GM23248 (cell line): ENCODE results near the gene CDNF. TPM values are rescaled to one million over a fixed set of nuclear protein-coding genes. Genes with fewer than 3 reads are reported as not detected.

Experiments used
- DNase-seq: peaks from one replicate; pipeline ENCODE4 v3.0.0-alpha.2; 2015
- H2AFZ ChIP-seq: fragments of 200-600 bp; sonication (generic); 2 replicates; pipeline ENCODE4 v1.6.1; 2016; ENCODE audit warnings: antibody characterized with exemption
- H3F3A ChIP-seq: fragments of 200-600 bp; sonication (generic); 2 replicates; pipeline ENCODE4 v1.6.1; 2016; ENCODE audit warnings: mild to moderate bottlenecking, antibody characterized with exemption, mixed run types; ENCODE audit not compliant: insufficient read depth
- H3K27ac ChIP-seq: fragments of 200-600 bp; sonication (generic); 2 replicates; pipeline ENCODE4 v1.5.1; 2016; ENCODE audit warnings: mild to moderate bottlenecking
- H3K27me3 ChIP-seq: fragments of 200-600 bp; sonication (generic); replicated peaks from 2 replicates; pipeline ENCODE4 v1.6.1; 2016; ENCODE audit warnings: mild to moderate bottlenecking; ENCODE audit not compliant: insufficient read depth
- H3K36me3 ChIP-seq: fragments of 200-600 bp; sonication (generic); 2 replicates; pipeline ENCODE4 v1.6.1; 2016; ENCODE audit warnings: low read depth, mild to moderate bottlenecking
- H3K4me1 ChIP-seq: fragments of 200-600 bp; sonication (generic); 2 replicates; pipeline ENCODE4 v1.6.1; 2016; ENCODE audit warnings: mild to moderate bottlenecking; ENCODE audit not compliant: insufficient read depth
- H3K4me2 ChIP-seq: fragments of 200-600 bp; sonication (generic); one replicate; pipeline ENCODE4 v1.6.1; 2016; ENCODE audit warnings: mild to moderate bottlenecking; ENCODE audit not compliant: unreplicated experiment
- H3K4me3 ChIP-seq: fragments of 200-600 bp; sonication (generic); 2 replicates; pipeline ENCODE4 v1.5.1; 2016; ENCODE audit warnings: mild to moderate bottlenecking
- H3K79me2 ChIP-seq: fragments of 200-600 bp; sonication (generic); 2 replicates; pipeline ENCODE4 v1.6.1; 2016; ENCODE audit warnings: mild to moderate bottlenecking; ENCODE audit not compliant: insufficient read depth
- H3K9ac ChIP-seq: fragments of 200-600 bp; sonication (generic); 2 replicates; pipeline ENCODE4 v1.6.1; 2016; ENCODE audit warnings: mild to moderate bottlenecking
- H3K9me2 ChIP-seq: fragments of 200-600 bp; sonication (generic); 2 replicates; pipeline ENCODE4 v1.6.1; 2016; ENCODE audit warnings: mixed run types, mild to moderate bottlenecking, moderate library complexity; ENCODE audit not compliant: insufficient read depth
- H3K9me3 ChIP-seq: fragments of 200-600 bp; sonication (generic); one replicate; pipeline ENCODE4 v1.6.1; 2017; ENCODE audit warnings: low read depth
- H4K20me1 ChIP-seq: fragments of 200-600 bp; sonication (generic); 2 replicates; pipeline ENCODE4 v1.6.0; 2016; ENCODE audit not compliant: insufficient read depth
- EZH2 ChIP-seq: fragments of 200-600 bp; sonication (generic); IDR thresholded peaks from 2 replicates; pipeline ENCODE4 v1.6.1; 2018; ENCODE audit warnings: antibody characterized with exemption, mild to moderate bottlenecking; ENCODE audit not compliant: insufficient read depth, poor library complexity, severe bottlenecking
- EZH2phosphoT487 ChIP-seq: fragments of 200-600 bp; sonication (generic); IDR thresholded peaks from 2 replicates; pipeline ENCODE4 v1.6.1; 2018; ENCODE audit warnings: antibody characterized with exemption, moderate library complexity, mild to moderate bottlenecking, low read depth; ENCODE audit not compliant: insufficient read depth
- WGBS, 2 experiments: methylation state at CpG; one replicate each; pipeline ENCODE4 v1.1.6; 2015 to 2017; ENCODE audit warnings: low lambda C conversion rate in 2 of 2, low coverage in 1 of 2; ENCODE audit errors: missing lambda C conversion rate in 2 of 2; 5-methylcytosine and 5-hydroxymethylcytosine counted together
- in situ Hi-C: fragments of 300-500 bp; cut with MboI; formaldehyde crosslinking; loops from 2 replicates; pipeline ENCODE4 v1.15.0; 2020
- polyA plus RNA-seq: library from polyadenylated mRNA; unstranded; fragments of >200 nt; fragmentation: Nextera tagmentation; extraction: Ambion mirVana; gene quantifications from 2 replicates; pipeline ENCODE4 v1.2.1, GENCODE V29; 2016
- total RNA-seq: library from RNA; depleted of rRNA; stranded (reverse); fragments of >200 nt; shearing (Covaris generic); gene quantifications from 2 replicates; pipeline ENCODE4 v1.2.3, GENCODE V29; 2014

Gene CDNF
- total and polyA plus RNA-seq, 2 experiments from 2014 or later: 0.32 to 1.3 TPM

DNA sequence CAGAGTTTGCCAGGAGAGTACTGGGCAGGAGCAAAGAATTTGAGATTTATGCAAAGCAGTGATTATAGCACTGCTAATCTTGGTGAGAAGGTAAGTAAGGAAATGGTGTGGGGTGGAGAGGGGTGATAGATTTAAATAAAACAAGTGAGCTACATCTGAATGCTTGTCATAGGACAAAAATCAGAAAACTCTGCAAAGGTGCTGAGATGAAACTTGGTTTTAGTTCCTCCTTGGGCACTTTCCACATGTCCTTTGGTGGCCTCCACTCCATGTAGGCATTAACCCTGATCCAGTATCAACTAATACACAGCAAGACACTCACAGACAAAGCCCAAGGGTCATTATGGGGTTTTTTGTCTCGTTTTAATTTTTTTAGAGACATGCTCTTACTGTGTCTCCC, 37.4 kb downstream of the CDNF start:
- no peak overlapping the region for H2AFZ ChIP-seq
- H3K9me3 ChIP-seq: no peaks in the 10 kb centered on the region
- peaks cover 32% of the 10 kb centered on the region for H3K27me3 ChIP-seq
- no peak overlapping the region for H3K4me2 ChIP-seq
- H3K27ac ChIP-seq: no peak overlapping the region
- no peaks in the 10 kb centered on the region for H3K9me2 ChIP-seq
- in situ Hi-C loops: no loop called here
- H3K4me3 ChIP-seq: no peak overlapping the region
- H3K9ac ChIP-seq: no peak overlapping the region
- no peak for DNase-seq
- H3K36me3 ChIP-seq: no peaks in the 10 kb centered on the region
- H3K79me2 ChIP-seq: no peaks in the 10 kb centered on the region
- no peaks in the 10 kb centered on the region for H3F3A ChIP-seq
- no peaks in the 10 kb centered on the region for H4K20me1 ChIP-seq
- H3K4me1 ChIP-seq: no peaks in the 10 kb centered on the region
- TF ChIP-seq EZH2: no peak
- TF ChIP-seq EZH2phosphoT487: no peak
- 0 to 24% methylated on average over 1 of the region's 1 CpG for WGBS, 2 experiments

DNA sequence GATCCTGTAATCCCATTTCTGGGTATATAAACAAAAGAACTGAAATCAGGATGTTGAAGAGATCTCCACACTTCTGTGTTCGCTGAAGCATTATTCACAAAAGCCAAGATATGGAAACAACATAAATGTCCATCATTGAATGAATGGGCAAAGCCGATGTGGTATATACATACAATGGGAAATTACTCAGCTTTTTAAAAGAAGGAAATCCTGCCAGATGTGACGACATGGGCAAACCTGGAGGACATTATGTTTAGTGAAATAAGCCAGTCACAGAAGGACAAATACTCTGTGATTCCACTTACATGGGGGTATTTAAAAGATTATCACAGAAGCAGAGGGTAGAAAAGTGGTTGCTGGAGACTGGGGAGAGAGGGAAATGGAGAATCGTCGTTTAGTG, 39.2 kb downstream of the CDNF start:
- H3F3A ChIP-seq: no peaks in the 10 kb centered on the region
- TF ChIP-seq EZH2phosphoT487 (no peak), EZH2 (no peak)
- H3K36me3 ChIP-seq: no peaks in the 10 kb centered on the region
- no peaks in the 10 kb centered on the region for H4K20me1 ChIP-seq
- H3K79me2 ChIP-seq: no peaks in the 10 kb centered on the region
- H3K27me3 ChIP-seq: peaks cover 32% of the 10 kb centered on the region
- no peak overlapping the region for H3K4me2 ChIP-seq
- in situ Hi-C loops: no loop called here
- no peaks in the 10 kb centered on the region for H3K9me2 ChIP-seq
- H3K4me3 ChIP-seq: no peak overlapping the region
- DNase-seq: no peak
- H3K4me1 ChIP-seq: no peaks in the 10 kb centered on the region
- H3K9me3 ChIP-seq: no peaks in the 10 kb centered on the region
- H2AFZ ChIP-seq: no peak overlapping the region
- WGBS, 2 experiments: 23 to 25% methylated on average over 5 of the region's 5 CpGs
- no peak overlapping the region for H3K27ac ChIP-seq
- H3K9ac ChIP-seq: no peak overlapping the region

DNA sequence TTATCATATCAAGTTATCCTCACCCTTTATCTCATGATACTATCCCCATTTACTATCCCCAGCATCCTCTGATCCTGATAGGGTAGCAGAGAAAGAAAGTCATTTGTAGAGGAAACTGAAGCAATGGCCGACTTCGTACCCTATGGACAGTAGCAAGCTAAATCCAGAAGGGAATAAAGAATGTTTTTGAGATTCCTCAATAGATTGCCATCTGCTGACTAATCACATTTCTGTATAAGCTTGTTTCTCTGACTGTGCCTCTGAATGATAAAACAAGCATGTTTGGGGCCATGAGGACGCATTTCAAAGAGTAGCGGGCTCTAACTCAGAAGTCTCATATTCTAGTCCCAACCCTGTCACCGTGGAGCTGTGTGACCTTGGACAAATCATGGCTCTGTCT, 49.9 kb downstream of the CDNF start:
- Histone ChIP-seq H3K9me3 (no peaks in the 10 kb centered on the region), H4K20me1 (no peaks in the 10 kb centered on the region), H2AFZ (no peak overlapping the region), H3K79me2 (no peaks in the 10 kb centered on the region), H3K27ac (no peak overlapping the region), H3K27me3 (peaks cover 7% of the 10 kb centered on the region; the same call in 1 of the 2 replicates), H3K36me3 (no peaks in the 10 kb centered on the region), H3K4me3 (no peak overlapping the region), H3K4me2 (no peak overlapping the region), H3K9me2 (no peaks in the 10 kb centered on the region), H3F3A (no peaks in the 10 kb centered on the region), H3K4me1 (no peaks in the 10 kb centered on the region), H3K9ac (no peak overlapping the region)
- in situ Hi-C loops: no loop called here
- WGBS, 2 experiments: 85 to 87% methylated on average over 5 of the region's 5 CpGs
- no peak for DNase-seq
- no peak for TF ChIP-seq EZH2phosphoT487
- no peak for TF ChIP-seq EZH2

DNA sequence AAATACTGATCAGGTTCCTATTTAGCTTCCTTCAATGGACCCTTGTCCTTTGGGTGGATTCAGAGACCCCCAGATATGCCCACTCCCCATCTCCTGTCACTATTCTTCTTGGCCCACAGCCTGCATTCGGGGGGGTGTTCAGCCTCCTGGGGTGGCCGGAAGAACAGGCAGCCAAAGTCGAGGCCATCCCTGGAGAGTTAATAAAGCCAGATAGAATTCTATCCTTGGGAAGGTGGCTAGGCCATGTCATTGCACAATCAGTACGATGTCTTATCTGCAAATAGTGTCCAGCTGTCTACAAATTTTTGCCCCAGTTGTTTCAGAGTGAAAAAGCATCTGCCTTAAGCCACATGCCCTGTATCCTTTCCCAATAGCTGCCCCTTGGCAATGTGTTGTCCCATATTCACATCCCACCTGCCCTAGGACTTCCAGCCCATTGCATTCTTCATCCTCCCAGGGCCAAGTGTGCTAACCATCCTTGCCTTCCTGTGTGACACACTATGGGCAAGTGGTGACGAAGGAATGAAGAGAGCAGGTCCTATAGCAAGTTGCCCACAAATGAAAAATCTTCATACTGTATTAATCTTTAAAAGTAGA, 53.3 kb downstream of the CDNF start:
- no peak overlapping the region for H2AFZ ChIP-seq
- in situ Hi-C loops: no loop called here
- 63 to 73% methylated on average over 5 of the region's 5 CpGs for WGBS, 2 experiments

More for the DNA sequence above, 53.3 kb downstream of the CDNF start:
- no peak overlapping the region for H3K9ac ChIP-seq
- no peak for DNase-seq
- H3K9me2 ChIP-seq: no peaks in the 10 kb centered on the region
- H3K4me3 ChIP-seq: no peak overlapping the region
- TF ChIP-seq EZH2phosphoT487 (no peak), EZH2 (no peak)
- H3K27ac ChIP-seq: no peak overlapping the region
- H3K9me3 ChIP-seq: no peaks in the 10 kb centered on the region
- no peaks in the 10 kb centered on the region for H4K20me1 ChIP-seq
- H3K4me2 ChIP-seq: no peak overlapping the region
- no peaks in the 10 kb centered on the region; the same call in 1 of the 2 replicates for H3K27me3 ChIP-seq
- no peaks in the 10 kb centered on the region for H3K36me3 ChIP-seq
- no peaks in the 10 kb centered on the region for H3K4me1 ChIP-seq
- no peaks in the 10 kb centered on the region for H3F3A ChIP-seq
- no peaks in the 10 kb centered on the region for H3K79me2 ChIP-seq
